SU-DHL-6 (cell line): Measurements from ENCODE around the gene RSBN1L.

Experiments
- H2AFZ ChIP-seq: fragments of 200-600 bp; sonication (generic); 2 replicates; pipeline ENCODE4 v1.6.1; 2014; ENCODE audit warnings: low read depth, mild to moderate bottlenecking, moderate library complexity, mixed read lengths, antibody characterized with exemption, low read length; ENCODE audit not compliant: severe bottlenecking
- H3F3A ChIP-seq: fragments of 200-600 bp; shearing (Covaris generic); 2 replicates; pipeline ENCODE4 v1.6.0; 2016; ENCODE audit warnings: antibody characterized with exemption, mild to moderate bottlenecking; ENCODE audit not compliant: insufficient read depth
- H3K27ac ChIP-seq: fragments of 200-600 bp; sonication (generic); 2 replicates; pipeline ENCODE4 v1.5.1; 2016; ENCODE audit warnings: low read depth, mild to moderate bottlenecking, low read length, moderate library complexity, mixed read lengths
- H3K27me3 ChIP-seq: fragments of 200-600 bp; sonication (generic), shearing (Covaris generic); 2 replicates; pipeline ENCODE4 v1.6.0; 2014; ENCODE audit warnings: mild to moderate bottlenecking, low read length
- H3K36me3 ChIP-seq: fragments of 200-600 bp; sonication (generic); 2 replicates; pipeline ENCODE4 v1.6.1; 2014; ENCODE audit warnings: mild to moderate bottlenecking, low read length, mixed read lengths
- H3K4me2 ChIP-seq: fragments of 300-600, 200-600 bp; shearing (Covaris generic), sonication (generic); 2 replicates; pipeline ENCODE4 v1.6.0; 2014; ENCODE audit warnings: low read length, low read depth, mild to moderate bottlenecking; ENCODE audit not compliant: poor library complexity, severe bottlenecking
- H3K4me3 ChIP-seq: fragments of 200-600 bp; sonication (generic); 2 replicates; pipeline ENCODE4 v1.5.1; 2014; ENCODE audit warnings: antibody characterized with exemption, low read length, mild to moderate bottlenecking, mixed read lengths; ENCODE audit not compliant: insufficient read depth, poor library complexity, severe bottlenecking
- H3K79me2 ChIP-seq: fragments of 200-600 bp; sonication (generic); 2 replicates; pipeline ENCODE4 v1.6.1; 2014; ENCODE audit warnings: mild to moderate bottlenecking, low read length, moderate library complexity; ENCODE audit not compliant: insufficient read depth
- H3K9ac ChIP-seq: fragments of 200-600 bp; sonication (generic); 2 replicates; pipeline ENCODE4 v1.7.0; 2014; ENCODE audit warnings: mild to moderate bottlenecking, low read length
- H3K9me2 ChIP-seq: fragments of 200-600 bp; sonication (generic); replicated peaks from 2 replicates; pipeline ENCODE4 v1.6.1; 2014; ENCODE audit warnings: low read length; ENCODE audit not compliant: insufficient read depth
- H3K9me3 ChIP-seq: fragments of 200-600 bp; sonication (generic); 2 replicates; pipeline ENCODE4 v1.6.1; 2014; ENCODE audit warnings: low read length, mixed read lengths; ENCODE audit not compliant: insufficient read depth
- H4K20me1 ChIP-seq: fragments of 200-600 bp; sonication (generic); 2 replicates; pipeline ENCODE4 v1.6.1; 2014; ENCODE audit warnings: low read depth, mild to moderate bottlenecking, antibody characterized with exemption, low read length, moderate library complexity, mixed read lengths
- CTCF ChIP-seq: fragments of 200-600 bp; sonication (generic); IDR thresholded peaks from one replicate; pipeline ENCODE4 v1.5.1; 2017; ENCODE audit warnings: antibody characterized with exemption, mild to moderate bottlenecking, low read length, moderate library complexity; ENCODE audit not compliant: insufficient read depth, poor library complexity, severe bottlenecking
- EZH2phosphoT487 ChIP-seq: fragments of 200-600 bp; sonication (generic), shearing (Covaris generic); conservative IDR thresholded peaks from 2 replicates; pipeline ENCODE4 v1.6.1; 2018; ENCODE audit warnings: mild to moderate bottlenecking, antibody characterized with exemption, low read length, moderate library complexity, mixed read lengths

Gene RSBN1L

DNA sequence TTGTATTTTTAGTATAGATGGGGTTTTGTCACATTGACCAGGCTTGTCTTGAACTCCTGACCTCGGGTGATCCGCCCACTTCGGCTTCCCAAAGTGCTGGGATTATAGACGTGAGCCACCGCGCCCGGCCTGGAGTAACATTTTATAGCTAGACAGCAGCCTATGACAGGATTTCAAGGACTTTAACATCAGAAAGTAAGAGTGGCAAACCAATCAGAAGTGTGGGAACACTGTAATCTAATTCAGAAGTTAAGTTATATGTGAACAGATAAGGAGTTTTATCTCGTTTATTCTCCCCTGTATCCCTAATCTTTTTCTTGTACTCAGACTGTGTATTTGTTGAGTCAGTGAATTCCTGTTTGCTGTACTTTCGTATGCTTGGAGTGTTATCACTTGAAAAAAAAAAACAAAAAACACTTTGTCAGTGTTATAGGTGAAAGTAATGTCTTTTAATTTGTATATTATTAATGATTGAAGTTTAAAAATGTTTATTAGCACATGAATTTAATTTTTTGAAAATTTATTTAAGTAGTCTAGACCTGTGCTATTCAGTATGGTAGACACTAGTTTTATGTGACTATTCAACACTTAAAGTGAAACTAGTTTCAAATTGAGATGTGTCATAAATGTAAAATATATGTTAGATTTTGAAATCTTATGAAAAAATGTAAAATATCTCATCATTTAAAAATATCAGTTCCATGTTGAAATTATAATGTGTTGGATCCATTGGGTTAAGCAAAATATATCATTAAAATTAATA is 38.6 kb downstream of the RSBN1L start:
- H3F3A ChIP-seq: peaks cover 21% of the 10 kb centered on the region; the same call in 1 of the 2 replicates
- H3K79me2 ChIP-seq: peaks cover 81% of the 10 kb centered on the region
- H3K4me3 ChIP-seq: no peak overlapping the region
- peaks cover 31% of the 10 kb centered on the region for H3K36me3 ChIP-seq
- H3K4me2 ChIP-seq: no peak overlapping the region
- H3K27me3 ChIP-seq: no peaks in the 10 kb centered on the region
- peaks cover 36% of the 10 kb centered on the region for H4K20me1 ChIP-seq
- H3K9me2 ChIP-seq: no peaks in the 10 kb centered on the region
- TF ChIP-seq CTCF (no peak), EZH2phosphoT487 (no peak)
- no peak overlapping the region for H3K27ac ChIP-seq
- H2AFZ ChIP-seq: no peak overlapping the region
- H3K9me3 ChIP-seq: no peaks in the 10 kb centered on the region
- no peak overlapping the region for H3K9ac ChIP-seq

GRCh38 chr7:77735457-77735856 is 39.2 kb downstream of the RSBN1L start:
- TF ChIP-seq EZH2phosphoT487: no peak
- TF ChIP-seq CTCF: no peak
- Histone ChIP-seq H3F3A (peaks cover 21% of the 10 kb centered on the region; the same call in 1 of the 2 replicates), H3K79me2 (peaks cover 81% of the 10 kb centered on the region), H3K27ac (no peak overlapping the region), H2AFZ (no peak overlapping the region), H3K4me2 (no peak overlapping the region), H3K36me3 (peaks cover 35% of the 10 kb centered on the region), H3K4me3 (no peak overlapping the region), H3K9me2 (no peaks in the 10 kb centered on the region), H3K9ac (no peak overlapping the region), H4K20me1 (peaks cover 31% of the 10 kb centered on the region), H3K27me3 (no peaks in the 10 kb centered on the region), H3K9me3 (no peaks in the 10 kb centered on the region)

DNA sequence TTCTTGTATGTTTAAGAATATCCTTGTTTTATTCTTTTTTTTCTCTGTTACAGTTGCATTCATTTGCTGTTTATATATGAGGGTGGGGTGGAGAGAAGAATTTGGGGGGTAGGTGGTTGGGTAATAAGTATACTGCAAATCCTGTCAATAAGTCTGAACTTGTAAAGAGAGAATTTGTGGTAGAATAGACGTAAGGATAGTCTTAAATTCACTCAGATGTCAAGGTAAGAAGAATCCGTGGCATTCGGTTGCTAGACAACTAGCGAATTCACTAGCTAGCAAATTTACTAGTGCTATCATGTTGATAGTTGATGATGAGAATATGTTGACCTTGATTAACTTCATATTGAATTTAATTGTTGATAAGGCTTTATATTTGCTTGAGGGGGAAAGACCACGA is 40.7 kb downstream of the RSBN1L start:
- no peaks in the 10 kb centered on the region for H3K27me3 ChIP-seq
- H3K9me3 ChIP-seq: no peaks in the 10 kb centered on the region
- peaks cover 20% of the 10 kb centered on the region for H4K20me1 ChIP-seq
- no peak overlapping the region for H2AFZ ChIP-seq
- no peak for TF ChIP-seq EZH2phosphoT487
- TF ChIP-seq CTCF: no peak
- peaks cover 21% of the 10 kb centered on the region; the same call in 1 of the 2 replicates for H3F3A ChIP-seq
- peaks cover 70% of the 10 kb centered on the region for H3K79me2 ChIP-seq
- no peak overlapping the region for H3K4me2 ChIP-seq
- H3K36me3 ChIP-seq: peaks cover 35% of the 10 kb centered on the region
- H3K9me2 ChIP-seq: no peaks in the 10 kb centered on the region
- no peak overlapping the region for H3K4me3 ChIP-seq
- H3K27ac ChIP-seq: no peak overlapping the region
- no peak overlapping the region for H3K9ac ChIP-seq
